Liver (tissue), 3 donors: ENCODE measurements around the gene TMEM170A.

Experiments used
- CTCF ChIP-seq: fragments of 150-350 bp; IDR thresholded peaks from 2 replicates; pipeline ENCODE4 v1.5.1; 2017; ENCODE audit warnings: improper control_type of control experiment, low read depth, low read length; ENCODE audit not compliant: missing input control
- EGR1 ChIP-seq, 2 donors: IDR thresholded peaks; 2 replicates each; pipeline ENCODE4 v1.6.1; 2016 to 2018; ENCODE audit warnings: antibody characterized with exemption in 2 of 2, low read depth in 2 of 2
- FOXA1 ChIP-seq: IDR thresholded peaks from 2 replicates; pipeline ENCODE4 v1.6.1; 2016; ENCODE audit warnings: antibody characterized with exemption
- GABPA ChIP-seq, 2 donors: IDR thresholded peaks in 1 of 2; conservative IDR thresholded peaks in 1 of 2; 2 replicates each; pipeline ENCODE4 v1.6.1; 2016; ENCODE audit warnings: antibody characterized with exemption in 2 of 2, mild to moderate bottlenecking in 1 of 2, moderate library complexity in 1 of 2
- JUND ChIP-seq, 2 donors: IDR thresholded peaks; 2 replicates each; pipeline ENCODE4 v1.6.1; 2016; ENCODE audit warnings: antibody characterized with exemption in 2 of 2
- NR2F2 ChIP-seq: IDR thresholded peaks from 2 replicates; pipeline ENCODE4 v1.6.1; 2016; ENCODE audit warnings: antibody characterized with exemption
- RAD21 ChIP-seq, 2 donors: IDR thresholded peaks; 2 replicates each; pipeline ENCODE4 v1.6.1; 2016; ENCODE audit warnings: antibody characterized with exemption in 2 of 2, mild to moderate bottlenecking in 2 of 2
- RXRA ChIP-seq, 2 donors: IDR thresholded peaks; 2 replicates each; pipeline ENCODE4 v1.6.1; 2017 to 2018; ENCODE audit warnings: antibody characterized with exemption in 2 of 2, mild to moderate bottlenecking in 1 of 2
- SP1 ChIP-seq: IDR thresholded peaks from 2 replicates; pipeline ENCODE4 v1.6.1; 2018; ENCODE audit warnings: antibody characterized with exemption, mild to moderate bottlenecking
- YY1 ChIP-seq: IDR thresholded peaks from 2 replicates; pipeline ENCODE4 v1.6.1; 2016; ENCODE audit warnings: antibody characterized with exemption, mild to moderate bottlenecking
- TF ChIP-seq, protein P1 (sequence below): IDR thresholded peaks from 2 replicates; pipeline ENCODE4 v1.6.1; 2016; ENCODE audit warnings: antibody characterized with exemption
- TF ChIP-seq, protein P2 (sequence below): IDR thresholded peaks from 2 replicates; pipeline ENCODE4 v1.6.1; 2016; ENCODE audit warnings: antibody characterized with exemption
- TF ChIP-seq, protein P3 (sequence below): IDR thresholded peaks from 2 replicates; pipeline ENCODE4 v1.6.1; 2016; ENCODE audit warnings: antibody characterized with exemption
- TF ChIP-seq, protein P4 (sequence below): IDR thresholded peaks from 2 replicates; pipeline ENCODE4 v1.6.1; 2016; ENCODE audit warnings: antibody characterized with exemption, mild to moderate bottlenecking
- donor health status: healthy.
- donor health status: healthy.

DNA sequence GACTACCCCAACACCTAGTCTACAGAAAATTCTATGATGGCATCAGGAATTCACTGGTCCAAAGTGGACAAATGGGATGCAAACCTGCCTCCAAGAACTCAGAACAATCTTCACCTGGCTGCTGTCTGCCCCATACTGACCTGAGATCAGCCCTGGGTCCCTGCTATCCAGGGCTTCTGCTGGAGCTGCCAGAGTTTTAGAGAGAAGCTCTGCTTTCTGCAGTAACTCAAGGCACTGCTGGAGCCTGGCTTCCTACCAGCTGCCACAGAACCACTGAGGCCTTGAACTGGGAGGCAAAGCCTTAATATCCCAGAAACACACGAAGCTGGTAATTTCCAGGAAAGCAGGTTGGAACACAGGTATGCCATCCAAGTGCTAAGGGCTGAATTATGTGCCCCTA is 7.5 kb downstream of the TMEM170A start:
- TF ChIP-seq CTCF = no peak
- TF ChIP-seq, protein P1, sequence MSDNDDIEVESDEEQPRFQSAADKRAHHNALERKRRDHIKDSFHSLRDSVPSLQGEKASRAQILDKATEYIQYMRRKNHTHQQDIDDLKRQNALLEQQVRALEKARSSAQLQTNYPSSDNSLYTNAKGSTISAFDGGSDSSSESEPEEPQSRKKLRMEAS = no peak
- TF ChIP-seq JUND (IDR thresholded peaks at IDR 0.05) = no peak
- TF ChIP-seq, protein P2, sequence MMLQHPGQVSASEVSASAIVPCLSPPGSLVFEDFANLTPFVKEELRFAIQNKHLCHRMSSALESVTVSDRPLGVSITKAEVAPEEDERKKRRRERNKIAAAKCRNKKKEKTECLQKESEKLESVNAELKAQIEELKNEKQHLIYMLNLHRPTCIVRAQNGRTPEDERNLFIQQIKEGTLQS = no peak
- TF ChIP-seq FOXA1 = no peak
- no peak for TF ChIP-seq GABPA (IDR thresholded peaks at IDR 0.05 in 1 of 2, conservative IDR thresholded peaks at IDR 0.05 in 1 of 2)
- TF ChIP-seq YY1 = no peak
- TF ChIP-seq NR2F2 = no peak
- no peak for TF ChIP-seq SP1
- no peak for TF ChIP-seq EGR1 (IDR thresholded peaks at IDR 0.05; ENCODE audit: low read depth in 2 of 2)
- TF ChIP-seq RXRA (IDR thresholded peaks at IDR 0.05) = no peak
- TF ChIP-seq, protein P3, sequence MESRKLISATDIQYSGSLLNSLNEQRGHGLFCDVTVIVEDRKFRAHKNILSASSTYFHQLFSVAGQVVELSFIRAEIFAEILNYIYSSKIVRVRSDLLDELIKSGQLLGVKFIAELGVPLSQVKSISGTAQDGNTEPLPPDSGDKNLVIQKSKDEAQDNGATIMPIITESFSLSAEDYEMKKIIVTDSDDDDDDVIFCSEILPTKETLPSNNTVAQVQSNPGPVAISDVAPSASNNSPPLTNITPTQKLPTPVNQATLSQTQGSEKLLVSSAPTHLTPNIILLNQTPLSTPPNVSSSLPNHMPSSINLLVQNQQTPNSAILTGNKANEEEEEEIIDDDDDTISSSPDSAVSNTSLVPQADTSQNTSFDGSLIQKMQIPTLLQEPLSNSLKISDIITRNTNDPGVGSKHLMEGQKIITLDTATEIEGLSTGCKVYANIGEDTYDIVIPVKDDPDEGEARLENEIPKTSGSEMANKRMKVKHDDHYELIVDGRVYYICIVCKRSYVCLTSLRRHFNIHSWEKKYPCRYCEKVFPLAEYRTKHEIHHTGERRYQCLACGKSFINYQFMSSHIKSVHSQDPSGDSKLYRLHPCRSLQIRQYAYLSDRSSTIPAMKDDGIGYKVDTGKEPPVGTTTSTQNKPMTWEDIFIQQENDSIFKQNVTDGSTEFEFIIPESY = no peak
- no peak for TF ChIP-seq RAD21 (IDR thresholded peaks at IDR 0.05)
- TF ChIP-seq, protein P4, sequence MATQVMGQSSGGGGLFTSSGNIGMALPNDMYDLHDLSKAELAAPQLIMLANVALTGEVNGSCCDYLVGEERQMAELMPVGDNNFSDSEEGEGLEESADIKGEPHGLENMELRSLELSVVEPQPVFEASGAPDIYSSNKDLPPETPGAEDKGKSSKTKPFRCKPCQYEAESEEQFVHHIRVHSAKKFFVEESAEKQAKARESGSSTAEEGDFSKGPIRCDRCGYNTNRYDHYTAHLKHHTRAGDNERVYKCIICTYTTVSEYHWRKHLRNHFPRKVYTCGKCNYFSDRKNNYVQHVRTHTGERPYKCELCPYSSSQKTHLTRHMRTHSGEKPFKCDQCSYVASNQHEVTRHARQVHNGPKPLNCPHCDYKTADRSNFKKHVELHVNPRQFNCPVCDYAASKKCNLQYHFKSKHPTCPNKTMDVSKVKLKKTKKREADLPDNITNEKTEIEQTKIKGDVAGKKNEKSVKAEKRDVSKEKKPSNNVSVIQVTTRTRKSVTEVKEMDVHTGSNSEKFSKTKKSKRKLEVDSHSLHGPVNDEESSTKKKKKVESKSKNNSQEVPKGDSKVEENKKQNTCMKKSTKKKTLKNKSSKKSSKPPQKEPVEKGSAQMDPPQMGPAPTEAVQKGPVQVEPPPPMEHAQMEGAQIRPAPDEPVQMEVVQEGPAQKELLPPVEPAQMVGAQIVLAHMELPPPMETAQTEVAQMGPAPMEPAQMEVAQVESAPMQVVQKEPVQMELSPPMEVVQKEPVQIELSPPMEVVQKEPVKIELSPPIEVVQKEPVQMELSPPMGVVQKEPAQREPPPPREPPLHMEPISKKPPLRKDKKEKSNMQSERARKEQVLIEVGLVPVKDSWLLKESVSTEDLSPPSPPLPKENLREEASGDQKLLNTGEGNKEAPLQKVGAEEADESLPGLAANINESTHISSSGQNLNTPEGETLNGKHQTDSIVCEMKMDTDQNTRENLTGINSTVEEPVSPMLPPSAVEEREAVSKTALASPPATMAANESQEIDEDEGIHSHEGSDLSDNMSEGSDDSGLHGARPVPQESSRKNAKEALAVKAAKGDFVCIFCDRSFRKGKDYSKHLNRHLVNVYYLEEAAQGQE = no peak
